Measurements from ENCODE around the gene DOCK8. TPM values are rescaled to one million over a fixed set of nuclear protein-coding genes. Genes with fewer than 3 reads are reported as not detected.
A peak's percentile ranks its signal among the peaks of the same experiment; 100 is the strongest.

The DOCK8 gene
- total RNA-seq, 6 experiments from 2014 or later: 5.8 to 20.5 (median 9.5) TPM

GRCh38 chr9:489198-490197, 274.8 kb downstream of the DOCK8 start:
- DNase-seq: peak in 1 of 3 donors; percentile 82
- no peak overlapping the region for H3K27ac ChIP-seq
- peaks cover 0 to 13% (median 3%) of the 10 kb centered on the region in 4 donors for H3K4me1 ChIP-seq
- H3K9me3 ChIP-seq: no peaks in the 10 kb centered on the region
- H3K4me3 ChIP-seq: no peak overlapping the region
- peaks cover 0 to 51% of the 10 kb centered on the region in 2 donors for H3K27me3 ChIP-seq
- peak; percentile 94 to 97 (median 95) for ATAC-seq
- no peaks in the 10 kb centered on the region for H3K36me3 ChIP-seq
- intact Hi-C loops (cut with DNase I): no loop called here
- WGBS (ENCODE audit: insufficient coverage, low coverage, low lambda C conversion rate, missing lambda C conversion rate): 20% methylated on average over 7 of the region's 7 CpGs
- no peak for TF ChIP-seq POLR2A (IDR thresholded peaks at IDR 0.05)
- TF ChIP-seq CTCF (IDR thresholded peaks at IDR 0.05): no peak

GRCh38 chr9:494764-495163, 280.1 kb downstream of the DOCK8 start:
- TF ChIP-seq CTCF (IDR thresholded peaks at IDR 0.05) (no peak), POLR2A (IDR thresholded peaks at IDR 0.05) (no peak)
- ATAC-seq: peak in 1 of 4 donors; percentile 38
- intact Hi-C loops (cut with DNase I): no loop called here
- DNase-seq: no peak
- no peaks in the 10 kb centered on the region for H3K9me3 ChIP-seq
- peaks cover 0 to 3% (median 0%) of the 10 kb centered on the region in 4 donors for H3K4me1 ChIP-seq
- H3K27me3 ChIP-seq: peaks cover 3 to 52% of the 10 kb centered on the region in 2 donors
- no peak overlapping the region for H3K4me3 ChIP-seq
- WGBS (ENCODE audit: insufficient coverage, low coverage, low lambda C conversion rate, missing lambda C conversion rate): 8% methylated on average over 1 of the region's 1 CpG
- H3K36me3 ChIP-seq: no peaks in the 10 kb centered on the region
- H3K27ac ChIP-seq: no peak overlapping the region

- Histone ChIP-seq H3K36me3 (no peaks in the 10 kb centered on the region), H3K4me1 (no peaks in the 10 kb centered on the region), H3K27ac (no peak overlapping the region), H3K9me3 (no peaks in the 10 kb centered on the region), H3K27me3 (peaks cover 3 to 52% of the 10 kb centered on the region in 2 donors), H3K4me3 (no peak overlapping the region)
- ATAC-seq (no peak), DNase-seq (no peak)
- TF ChIP-seq CTCF (IDR thresholded peaks at IDR 0.05): no peak
- no peak for TF ChIP-seq POLR2A (IDR thresholded peaks at IDR 0.05)
- WGBS (ENCODE audit: insufficient coverage, low coverage, low lambda C conversion rate, missing lambda C conversion rate): 62% methylated on average over 1 of the region's 1 CpG
- intact Hi-C loops (cut with DNase I): no loop called here
Measured at GRCh38 chr9:495739-496138, 281.1 kb downstream of the DOCK8 start.

- ATAC-seq: no peak
- intact Hi-C loops (cut with DNase I): no loop called here
Measured at GRCh38 chr9:503326-503725, 288.7 kb downstream of the DOCK8 start.

More at GRCh38 chr9:503326-503725, 288.7 kb downstream of the DOCK8 start:
- Histone ChIP-seq H3K9me3 (no peaks in the 10 kb centered on the region), H3K4me1 (peaks cover 0 to 5% (median 0%) of the 10 kb centered on the region in 4 donors), H3K27me3 (peaks cover 0 to 49% of the 10 kb centered on the region in 2 donors), H3K27ac (no peak overlapping the region), H3K4me3 (peak overlapping the region in 1 of 3 donors; percentile 63), H3K36me3 (no peaks in the 10 kb centered on the region)
- TF ChIP-seq CTCF (IDR thresholded peaks at IDR 0.05): no peak
- no peak for TF ChIP-seq POLR2A (IDR thresholded peaks at IDR 0.05)
- WGBS (ENCODE audit: insufficient coverage, low coverage, low lambda C conversion rate, missing lambda C conversion rate): 55% methylated on average over 5 of the region's 9 CpGs
- no peak for DNase-seq
